DOHH2 (cell line): ENCODE results near the gene ATE1.

Experiments
- EZH2phosphoT487 ChIP-seq: fragments of 200-600 bp; sonication (generic); IDR thresholded peaks from 2 replicates; pipeline ENCODE4 v1.6.1; 2017; ENCODE audit warnings: borderline replicate concordance, mild to moderate bottlenecking, antibody characterized with exemption, low read length, moderate library complexity, mixed read lengths
- TF ChIP-seq, protein P1 (sequence below): fragments of 200-600 bp; sonication (generic); IDR thresholded peaks from one replicate; pipeline ENCODE4 v1.5.1; 2014; ENCODE audit warnings: antibody characterized with exemption, mild to moderate bottlenecking, low read depth, low read length; ENCODE audit not compliant: poor library complexity, severe bottlenecking

DNA sequence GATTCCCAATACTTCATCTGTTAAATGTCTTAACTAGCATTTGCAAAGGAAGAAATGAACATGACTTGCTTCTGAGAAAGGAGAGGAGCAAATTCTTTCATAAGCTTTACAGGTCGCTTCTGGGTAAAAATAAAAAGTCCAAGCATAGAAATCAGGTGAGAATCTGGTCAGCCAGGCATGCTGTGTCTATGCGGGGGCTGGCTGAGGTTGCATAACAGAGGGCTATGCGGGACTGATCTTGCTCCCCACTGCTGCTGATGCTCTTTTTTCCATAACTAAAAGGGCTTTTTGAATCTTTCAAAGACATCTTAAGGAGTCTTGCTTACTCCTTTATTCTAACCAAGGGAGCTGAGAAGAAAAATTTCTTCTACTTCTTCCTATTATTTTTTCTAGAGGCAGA lies 236.9 kb downstream of the ATE1 start:
- TF ChIP-seq, protein P1, sequence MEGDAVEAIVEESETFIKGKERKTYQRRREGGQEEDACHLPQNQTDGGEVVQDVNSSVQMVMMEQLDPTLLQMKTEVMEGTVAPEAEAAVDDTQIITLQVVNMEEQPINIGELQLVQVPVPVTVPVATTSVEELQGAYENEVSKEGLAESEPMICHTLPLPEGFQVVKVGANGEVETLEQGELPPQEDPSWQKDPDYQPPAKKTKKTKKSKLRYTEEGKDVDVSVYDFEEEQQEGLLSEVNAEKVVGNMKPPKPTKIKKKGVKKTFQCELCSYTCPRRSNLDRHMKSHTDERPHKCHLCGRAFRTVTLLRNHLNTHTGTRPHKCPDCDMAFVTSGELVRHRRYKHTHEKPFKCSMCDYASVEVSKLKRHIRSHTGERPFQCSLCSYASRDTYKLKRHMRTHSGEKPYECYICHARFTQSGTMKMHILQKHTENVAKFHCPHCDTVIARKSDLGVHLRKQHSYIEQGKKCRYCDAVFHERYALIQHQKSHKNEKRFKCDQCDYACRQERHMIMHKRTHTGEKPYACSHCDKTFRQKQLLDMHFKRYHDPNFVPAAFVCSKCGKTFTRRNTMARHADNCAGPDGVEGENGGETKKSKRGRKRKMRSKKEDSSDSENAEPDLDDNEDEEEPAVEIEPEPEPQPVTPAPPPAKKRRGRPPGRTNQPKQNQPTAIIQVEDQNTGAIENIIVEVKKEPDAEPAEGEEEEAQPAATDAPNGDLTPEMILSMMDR: no peak
- no peak for TF ChIP-seq EZH2phosphoT487
